Transverse colon (tissue), 4 donors: Measurements from ENCODE around the gene DCTD. TPM values are rescaled to one million over a fixed set of nuclear protein-coding genes. Genes with fewer than 3 reads are reported as not detected.

Source experiments
- DNase-seq: peaks from one replicate; pipeline ENCODE4 v3.0.0-alpha.2; 2019
- H3K27ac ChIP-seq, 4 donors: fragments of 200-600 bp; sonication (generic); 2 replicates each; pipeline ENCODE4 v1.5.1; 2016 to 2018; ENCODE audit warnings: inconsistent platforms in 4 of 4
- H3K27me3 ChIP-seq: fragments of 200-600 bp; sonication (generic); 2 replicates; pipeline ENCODE4 v1.5.1; 2017; ENCODE audit warnings: inconsistent platforms
- H3K36me3 ChIP-seq, 4 donors: fragments of 200-600 bp; sonication (generic); 2 replicates each; pipeline ENCODE4 v1.5.1; 2017 to 2019; ENCODE audit warnings: inconsistent platforms in 4 of 4
- H3K4me1 ChIP-seq, 4 donors: fragments of 200-600 bp; sonication (generic); 2 replicates each; pipeline ENCODE4 v1.5.1; 2017 to 2020; ENCODE audit warnings: inconsistent platforms in 4 of 4
- H3K4me3 ChIP-seq, 4 donors: fragments of 200-600 bp; sonication (generic); 1 replicate in 1 of 4; 2 replicates in 3 of 4; pipeline versions ENCODE4 v1.5.1 to v1.6.1; 2017 to 2019; ENCODE audit warnings: inconsistent platforms in 4 of 4
- H3K9me3 ChIP-seq, 2 donors: fragments of 200-600 bp; sonication (generic); 2 replicates each; pipeline ENCODE4 v1.5.1; 2017 to 2019; ENCODE audit warnings: inconsistent platforms in 2 of 2
- EP300 ChIP-seq: sonication (generic); formaldehyde crosslinking; IDR thresholded peaks from one replicate; pipeline ENCODE4 v1.6.1; 2017; ENCODE audit warnings: antibody characterized with exemption, low read depth
- POLR2A ChIP-seq: fragments of 450-650 bp; IDR thresholded peaks from one replicate; pipeline ENCODE4 v1.6.1; 2016; ENCODE audit warnings: antibody characterized with exemption, mild to moderate bottlenecking, moderate library complexity
- POLR2AphosphoS5 ChIP-seq, 3 donors: sonication (generic); formaldehyde crosslinking; IDR thresholded peaks; one replicate each; pipeline ENCODE4 v1.6.1; 2016; ENCODE audit warnings: antibody characterized with exemption in 3 of 3
- WGBS, 2 donors: methylation state at CpG; one replicate each; pipeline ENCODE4 v1.1.5; 2018; ENCODE audit warnings: low coverage in 1 of 2; 5-methylcytosine and 5-hydroxymethylcytosine counted together
- in situ Hi-C, 4 donors: fragments of 200-750 bp; cut with MboI; loops; one replicate each; pipeline versions ENCODE4 v1.15.0 to v1.15.1; 2017; ENCODE audit warnings: low sequenced_read_pairs in 3 of 4, low pct_ligation_motif_present in 1 of 4, low pct_unique_long_range_greater_than_20kb in 1 of 4
- intact Hi-C: fragments of 100-400 bp; cut with DNase I; formaldehyde crosslinking; loops from one replicate; pipeline ENCODE4 v1.15.1; 2023; ENCODE audit warnings: low total_unique reads
- total RNA-seq, 4 donors: library from RNA; depleted of rRNA; stranded (reverse); fragments of >200 nt; gene quantifications; one replicate each; pipeline ENCODE4 v1.1.0, GENCODE V29; 2016
- TF ChIP-seq, protein P1 (sequence below), 5 experiments: fragments of 200-600 bp in 3 of 5; fragments of 450-650 bp in 2 of 5; sonication (generic) in 3 of 5; IDR thresholded peaks; 1 replicate in 2 of 5; 2 replicates in 3 of 5; pipeline ENCODE4 v1.5.1; 2016 to 2017; ENCODE audit warnings: antibody characterized with exemption in 5 of 5, inconsistent platforms in 3 of 5, mild to moderate bottlenecking in 2 of 5, moderate library complexity in 1 of 5

Gene DCTD
- total RNA-seq, 4 donors from 2014 or later: 3.4 to 35.9 (median 24.9) TPM

DNA sequence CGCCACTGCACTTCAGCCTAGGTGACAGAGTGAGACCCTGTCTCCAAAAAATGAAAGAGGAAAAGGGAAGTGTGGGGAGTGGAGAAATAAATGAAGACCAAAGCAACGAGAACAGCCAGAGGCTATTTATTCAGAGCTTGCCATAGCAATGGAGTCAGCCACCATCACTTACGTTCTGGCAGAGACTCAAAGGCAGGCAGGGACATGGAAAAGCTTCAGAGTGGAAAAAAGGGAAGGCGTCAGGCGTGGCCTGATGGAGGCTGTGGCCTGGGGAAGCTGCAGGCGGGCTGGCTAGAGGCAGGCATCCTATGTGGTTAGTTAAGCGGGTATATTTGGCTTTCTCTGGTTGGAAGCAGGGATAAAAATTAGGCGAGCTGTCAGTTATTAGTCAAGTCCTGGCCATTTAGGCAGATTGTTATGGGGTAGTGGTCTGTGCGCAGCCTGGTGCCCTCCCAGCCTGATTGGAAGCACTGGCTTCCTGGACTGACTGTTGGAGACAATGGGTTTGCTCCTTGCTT, 73.3 kb downstream of the DCTD start:
- no peak for DNase-seq
- Histone ChIP-seq H3K4me3 (no peak overlapping the region), H3K4me1 (no peaks in the 10 kb centered on the region), H3K36me3 (no peaks in the 10 kb centered on the region), H3K27me3 (no peaks in the 10 kb centered on the region), H3K9me3 (no peaks in the 10 kb centered on the region), H3K27ac (no peak overlapping the region)
- 72 to 77% methylated on average over 5 to 9 of the region's 9 CpGs for WGBS, 2 donors
- in situ Hi-C loops (no loop called here), intact Hi-C loops (no loop called here)
- no peak for TF ChIP-seq POLR2AphosphoS5 (IDR thresholded peaks at IDR 0.05)
- TF ChIP-seq EP300: no peak
- TF ChIP-seq, protein P1, sequence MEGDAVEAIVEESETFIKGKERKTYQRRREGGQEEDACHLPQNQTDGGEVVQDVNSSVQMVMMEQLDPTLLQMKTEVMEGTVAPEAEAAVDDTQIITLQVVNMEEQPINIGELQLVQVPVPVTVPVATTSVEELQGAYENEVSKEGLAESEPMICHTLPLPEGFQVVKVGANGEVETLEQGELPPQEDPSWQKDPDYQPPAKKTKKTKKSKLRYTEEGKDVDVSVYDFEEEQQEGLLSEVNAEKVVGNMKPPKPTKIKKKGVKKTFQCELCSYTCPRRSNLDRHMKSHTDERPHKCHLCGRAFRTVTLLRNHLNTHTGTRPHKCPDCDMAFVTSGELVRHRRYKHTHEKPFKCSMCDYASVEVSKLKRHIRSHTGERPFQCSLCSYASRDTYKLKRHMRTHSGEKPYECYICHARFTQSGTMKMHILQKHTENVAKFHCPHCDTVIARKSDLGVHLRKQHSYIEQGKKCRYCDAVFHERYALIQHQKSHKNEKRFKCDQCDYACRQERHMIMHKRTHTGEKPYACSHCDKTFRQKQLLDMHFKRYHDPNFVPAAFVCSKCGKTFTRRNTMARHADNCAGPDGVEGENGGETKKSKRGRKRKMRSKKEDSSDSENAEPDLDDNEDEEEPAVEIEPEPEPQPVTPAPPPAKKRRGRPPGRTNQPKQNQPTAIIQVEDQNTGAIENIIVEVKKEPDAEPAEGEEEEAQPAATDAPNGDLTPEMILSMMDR (IDR thresholded peaks at IDR 0.05): no peak
- no peak for TF ChIP-seq POLR2A

DNA sequence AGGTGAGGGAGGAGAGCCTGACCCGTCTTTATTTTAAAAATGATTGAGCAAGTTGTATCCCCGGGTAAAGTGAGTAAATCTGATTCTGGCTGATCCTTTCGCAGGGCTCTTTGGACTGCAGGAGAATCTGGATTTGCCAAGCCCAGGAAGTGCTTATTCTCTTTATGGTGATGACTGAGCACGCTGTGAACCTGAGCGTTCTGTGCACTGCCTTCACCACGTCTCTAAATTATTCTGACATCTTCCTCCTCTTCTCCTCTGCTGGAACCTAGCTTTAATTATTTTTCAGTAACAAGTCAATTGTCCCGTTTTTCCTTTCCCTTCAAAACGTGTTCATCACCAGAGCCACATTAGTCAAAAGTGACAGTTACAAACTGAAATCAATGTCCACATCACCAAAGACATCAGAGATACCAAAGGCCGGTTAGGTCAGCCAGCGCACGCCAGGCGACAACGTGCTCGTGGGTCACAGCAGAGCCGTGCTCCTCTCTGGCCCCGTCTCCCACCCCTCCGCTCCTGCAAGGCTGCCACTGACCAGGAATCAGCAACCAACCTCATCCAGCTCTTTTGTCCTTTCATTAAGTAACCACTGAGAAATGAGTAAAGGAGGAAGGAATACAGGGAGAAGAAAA, 74.3 kb downstream of the DCTD start:
- whole genome bisulfite sequencing, 2 donors: 63 to 70% methylated on average over 16 to 17 of the region's 17 CpGs
- intact Hi-C loops: no loop called here
- in situ Hi-C loops: no loop called here

DNA sequence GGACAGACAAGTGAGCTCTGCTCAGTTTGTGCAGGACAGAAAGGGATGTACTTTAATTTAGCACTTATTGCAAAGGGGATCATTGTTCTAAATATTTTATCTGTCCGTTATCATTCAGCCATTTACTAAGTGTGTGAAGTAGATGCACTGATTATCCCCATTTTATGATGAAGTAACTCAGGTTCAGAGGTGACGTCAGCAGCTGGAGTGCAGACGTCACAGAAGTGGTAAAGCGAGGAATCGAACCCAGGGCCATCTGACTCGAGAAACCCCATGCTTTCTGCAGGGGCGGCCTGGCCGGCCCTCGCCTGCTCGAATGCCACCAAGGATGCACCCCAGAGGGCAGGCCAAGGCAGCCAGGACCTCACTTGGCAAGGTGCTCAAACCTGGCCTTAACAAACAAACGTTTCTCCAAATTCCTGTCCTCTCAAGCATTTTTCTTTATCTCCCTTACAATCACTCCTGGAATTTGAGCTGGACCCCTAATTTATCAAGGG, 75.0 kb downstream of the DCTD start:
- Histone ChIP-seq H3K4me3 (no peak overlapping the region), H3K27me3 (no peaks in the 10 kb centered on the region), H3K4me1 (no peaks in the 10 kb centered on the region), H3K9me3 (no peaks in the 10 kb centered on the region), H3K36me3 (no peaks in the 10 kb centered on the region), H3K27ac (no peak overlapping the region)
- intact Hi-C loops: no loop called here
- in situ Hi-C loops: no loop called here
- TF ChIP-seq, protein P1 (IDR thresholded peaks at IDR 0.05): no peak
- no peak for TF ChIP-seq POLR2A
- no peak for TF ChIP-seq POLR2AphosphoS5 (IDR thresholded peaks at IDR 0.05)
- TF ChIP-seq EP300: no peak
- 50 to 86% methylated on average over 2 to 11 of the region's 11 CpGs for WGBS, 2 donors
- DNase-seq: no peak

More for the DNA sequence above, 74.3 kb downstream of the DCTD start:
- no peak for DNase-seq
- Histone ChIP-seq H3K9me3 (no peaks in the 10 kb centered on the region), H3K36me3 (no peaks in the 10 kb centered on the region), H3K4me3 (no peak overlapping the region), H3K27ac (no peak overlapping the region), H3K27me3 (no peaks in the 10 kb centered on the region), H3K4me1 (no peaks in the 10 kb centered on the region)
- TF ChIP-seq POLR2AphosphoS5 (IDR thresholded peaks at IDR 0.05): no peak
- TF ChIP-seq POLR2A: no peak
- TF ChIP-seq, protein P1 (IDR thresholded peaks at IDR 0.05): no peak
- no peak for TF ChIP-seq EP300

DNA sequence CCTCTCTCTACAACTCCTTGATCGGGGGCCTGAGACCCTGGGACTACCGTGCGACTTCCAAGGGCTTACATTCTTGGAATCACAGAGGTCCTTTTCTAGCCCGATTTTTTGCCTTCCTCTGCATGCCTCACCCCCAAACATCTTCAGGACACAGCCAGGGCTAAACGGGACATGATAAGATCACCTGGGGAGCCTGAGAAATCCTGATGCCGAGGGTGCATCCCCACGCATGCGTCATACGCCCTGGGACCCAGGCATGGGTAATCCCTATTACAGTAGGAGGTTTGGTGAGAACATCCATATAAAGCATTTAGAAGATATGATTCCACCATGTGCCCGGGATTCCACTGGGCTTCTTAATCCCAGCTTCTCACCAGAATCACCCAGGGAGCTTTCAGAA, 77.1 kb downstream of the DCTD start:
- no peaks in the 10 kb centered on the region for H3K9me3 ChIP-seq
- H3K4me1 ChIP-seq: no peaks in the 10 kb centered on the region
- no peak overlapping the region for H3K4me3 ChIP-seq
- in situ Hi-C loops (no loop called here), intact Hi-C loops (no loop called here)
- no peaks in the 10 kb centered on the region for H3K36me3 ChIP-seq
- DNase-seq: no peak
- no peaks in the 10 kb centered on the region for H3K27me3 ChIP-seq
- H3K27ac ChIP-seq: no peak overlapping the region
- WGBS, 2 donors: 84 to 100% methylated on average over 2 to 10 of the region's 10 CpGs
- TF ChIP-seq POLR2AphosphoS5 (IDR thresholded peaks at IDR 0.05) (no peak), EP300 (no peak), POLR2A (no peak)
- TF ChIP-seq, protein P1 (IDR thresholded peaks at IDR 0.05): no peak

Other genes starting within 250 kb of the DCTD start
- 10 to 100 TPM in 1 of 4 donors, 1 to 10 TPM in 3; 6.6 to 79.7 (median 9.4) TPM for gene WWC2, start 181.9 kb upstream of the DCTD start, total RNA-seq